Right ventricle myocardium inferior (tissue), 1 donor: ENCODE measurements around the gene TMCC3. TPM values are rescaled to one million over a fixed set of nuclear protein-coding genes. Genes with fewer than 3 reads are reported as not detected.

ENCODE experiments used
- ATAC-seq: fragments of 200-7000 bp; cut with Tn5 transposase; one replicate; pipeline ENCODE4 v1.9.1; 2020; ENCODE audit warnings: mild to moderate bottlenecking, moderate library complexity
- DNase-seq: peaks from one replicate; pipeline ENCODE4 v3.0.0; 2021; ENCODE audit errors: missing footprints
- intact Hi-C: fragments of 100-400 bp; cut with DNase I; formaldehyde crosslinking; loops from one replicate; pipeline ENCODE4 v1.11.0; 2022
- total RNA-seq: library from RNA; stranded (reverse); fragmentation: NEBNext Ultra II Directional; extraction: Animal tissue kit (Norgen Biotek cat#: 25700); gene quantifications from one replicate; pipeline ENCODE4 v1.2.1, GENCODE V29; 2021
- donor health status: DM: no; HTN: yes; CAD: no; lungs with severe emphysema.

The TMCC3 gene
- total RNA-seq, 1 donor from 2014 or later, result 1.5 TPM

GRCh38 chr12:94589591-94590001, 60.8 kb downstream of the TMCC3 start:
- DNase-seq (no peak), ATAC-seq (no peak)
- intact Hi-C loops, result no loop called here

GRCh38 chr12:94588346-94588745, 62.0 kb downstream of the TMCC3 start:
- no peak for DNase-seq
- intact Hi-C loops, result no loop called here
- ATAC-seq, result no peak

GRCh38 chr12:94587266-94588241, 62.8 kb downstream of the TMCC3 start:
- intact Hi-C loops, result no loop called here
- DNase-seq (no peak), ATAC-seq (no peak)

GRCh38 chr12:94586589-94587259, 63.6 kb downstream of the TMCC3 start:
- ATAC-seq (no peak), DNase-seq (no peak)
- intact Hi-C loops, result no loop called here

GRCh38 chr12:94585626-94586025, 64.7 kb downstream of the TMCC3 start:
- intact Hi-C loops, result no loop called here
- ATAC-seq, result no peak
- no peak for DNase-seq

- ATAC-seq (no peak), DNase-seq (no peak)
- intact Hi-C loops, result no loop called here
Observed at GRCh38 chr12:94584377-94584776, 66.0 kb downstream of the TMCC3 start.

GRCh38 chr12:94582591-94582990, 67.8 kb downstream of the TMCC3 start:
- DNase-seq (no peak), ATAC-seq (no peak)
- intact Hi-C loops, result no loop called here

GRCh38 chr12:94575645-94576403, 74.5 kb downstream of the TMCC3 start:
- no peak for ATAC-seq
- intact Hi-C loops, result no loop called here

GRCh38 chr12:94575024-94575423, 75.3 kb downstream of the TMCC3 start:
- intact Hi-C loops, result no loop called here
- no peak for ATAC-seq
- DNase-seq, result no peak

More at GRCh38 chr12:94575645-94576403, 74.5 kb downstream of the TMCC3 start:
- DNase-seq, result no peak

- no peak for DNase-seq
- intact Hi-C loops, result no loop called here
- no peak for ATAC-seq
Observed at GRCh38 chr12:94571556-94571955, 78.8 kb downstream of the TMCC3 start.

GRCh38 chr12:94570161-94570560, 80.2 kb downstream of the TMCC3 start:
- intact Hi-C loops, result no loop called here
- DNase-seq (no peak), ATAC-seq (no peak)

- intact Hi-C loops, result no loop called here
- DNase-seq (no peak), ATAC-seq (no peak)
Observed at GRCh38 chr12:94567761-94568160, 82.6 kb downstream of the TMCC3 start.

- ATAC-seq, result no peak
- intact Hi-C loops, result no loop called here
- DNase-seq, result no peak
Observed at GRCh38 chr12:94566345-94566744, 84.0 kb downstream of the TMCC3 start.

GRCh38 chr12:94565683-94566082, 84.7 kb downstream of the TMCC3 start:
- intact Hi-C loops, result no loop called here
- DNase-seq, result no peak
- no peak for ATAC-seq

GRCh38 chr12:94563286-94563685, 87.1 kb downstream of the TMCC3 start:
- ATAC-seq, result peak; percentile 49
- intact Hi-C loops, result no loop called here
- DNase-seq, result no peak

GRCh38 chr12:94561943-94562411, 88.4 kb downstream of the TMCC3 start:
- DNase-seq (no peak), ATAC-seq (peak; percentile 72)
- intact Hi-C loops, result no loop called here

GRCh38 chr12:94560431-94561221, 89.7 kb downstream of the TMCC3 start:
- ATAC-seq, result no peak
- intact Hi-C loops, result no loop called here
- DNase-seq, result no peak

- no peak for DNase-seq
- ATAC-seq, result no peak
- intact Hi-C loops, result no loop called here
Observed at GRCh38 chr12:94558612-94559011, 91.7 kb downstream of the TMCC3 start.
